Endothelial cell of umbilical vein (primary cell): ENCODE results near the gene RABEP2. TPM values are rescaled to one million over a fixed set of nuclear protein-coding genes. Genes with fewer than 3 reads are reported as not detected.
A peak's percentile ranks its signal among the peaks of the same experiment; 100 is the strongest.

Source experiments
- BruUV-seq: library from RNA; stranded (reverse); fragments of 400-500 nt; replicated peaks from 2 replicates; lab custom pipeline; 2021; lab: Mats Ljungman, UMichigan
- CTCF ChIA-PET: fragments of 300-600, 350-600 bp; sonication (Branson Sonifier 250); formaldehyde crosslinking; loops from one replicate; lab custom pipeline; 2021; ENCODE audit warnings: antibody characterized with exemption, inconsistent platforms; lab: Charles Lee
- POLR2A ChIA-PET: fragments of 300-600, 350-600 bp; sonication (Branson Sonifier 250); formaldehyde crosslinking; loops from one replicate; lab custom pipeline; 2021; ENCODE audit warnings: antibody characterized with exemption, inconsistent platforms; lab: Charles Lee
- DNase-seq: peaks from one replicate; pipeline ENCODE4 v3.0.0-alpha.2; 2011; ENCODE audit warnings: low read depth, low spot score
- FAIRE-seq: peaks from 2 replicates; lab custom pipeline; 2011; peaks lifted over from hg19 to GRCh38; lab: Jason Lieb, UNC
- H2AFZ ChIP-seq: 2 replicates; pipeline ENCODE4 v1.6.0; 2012; ENCODE audit warnings: low read depth, low read length, control low read depth, inconsistent platforms
- H3K27ac ChIP-seq: 2 replicates; pipeline ENCODE4 v1.5.1; 2011; ENCODE audit warnings: low read depth, mild to moderate bottlenecking, control low read depth, low read length, moderate library complexity; ENCODE audit not compliant: insufficient read depth
- H3K27me3 ChIP-seq, 2 experiments: 2 replicates each; pipeline versions ENCODE4 v1.6.0 to v1.6.1; 2011; ENCODE audit warnings: low read length in 2 of 2, mixed read lengths in 1 of 2; ENCODE audit not compliant: control insufficient read depth in 2 of 2, insufficient read depth in 2 of 2
- H3K36me3 ChIP-seq, 2 experiments: 2 replicates in 1 of 2; 3 replicates in 1 of 2; pipeline ENCODE4 v1.5.1; 2011; ENCODE audit warnings: low read length in 2 of 2, mild to moderate bottlenecking in 1 of 2, moderate library complexity in 1 of 2; ENCODE audit not compliant: control insufficient read depth in 2 of 2, insufficient read depth in 2 of 2; ENCODE audit errors: extremely low read depth in 1 of 2
- H3K4me1 ChIP-seq: 3 replicates; pipeline ENCODE4 v1.5.1; 2011; ENCODE audit warnings: mild to moderate bottlenecking, low read length; ENCODE audit not compliant: control insufficient read depth, insufficient read depth; ENCODE audit errors: extremely low read depth
- H3K4me2 ChIP-seq: 2 replicates; pipeline ENCODE4 v1.6.1; 2011; ENCODE audit warnings: low read length, control low read depth, mixed read lengths; ENCODE audit not compliant: insufficient read depth
- H3K4me3 ChIP-seq, 3 experiments: fragments of 200-600 bp in 1 of 3; sonication (generic), shearing (Covaris generic) in 1 of 3; replicated peaks in 1 of 3; 2 replicates each; pipeline ENCODE4 v1.5.1; 2011 to 2016; ENCODE audit warnings: control low read depth in 3 of 3, low read length in 3 of 3, mild to moderate bottlenecking in 2 of 3, inconsistent platforms in 1 of 3, low read depth in 1 of 3, moderate library complexity in 1 of 3; ENCODE audit not compliant: insufficient read depth in 1 of 3
- H3K79me2 ChIP-seq: 2 replicates; pipeline ENCODE4 v1.6.0; 2012; ENCODE audit warnings: low read length, inconsistent platforms; ENCODE audit not compliant: control insufficient read depth, insufficient read depth
- H3K9ac ChIP-seq: replicated peaks from 2 replicates; pipeline ENCODE3; 2011; ENCODE audit warnings: low read length, control low read depth; ENCODE audit not compliant: insufficient read depth; ENCODE audit errors: extremely low read depth
- H3K9me1 ChIP-seq: replicated peaks from 3 replicates; pipeline ENCODE4 v1.6.0; 2011; ENCODE audit warnings: mild to moderate bottlenecking, low read length; ENCODE audit not compliant: control insufficient read depth, insufficient read depth; ENCODE audit errors: extremely low read depth
- H3K9me3 ChIP-seq: replicated peaks from 2 replicates; pipeline ENCODE4 v1.5.1; 2012; ENCODE audit warnings: low read length, inconsistent platforms; ENCODE audit not compliant: control insufficient read depth, insufficient read depth
- H4K20me1 ChIP-seq: replicated peaks from 2 replicates; pipeline ENCODE3; 2011; ENCODE audit warnings: mild to moderate bottlenecking, low read length; ENCODE audit not compliant: control insufficient read depth, insufficient read depth; ENCODE audit errors: extremely low read depth
- CTCF ChIP-seq, 2 donors: IDR thresholded peaks; 1 replicate in 1 of 2; 2 replicates in 1 of 2; pipeline ENCODE4 v1.5.1; 2011; ENCODE audit warnings: low read length in 2 of 2, mild to moderate bottlenecking in 2 of 2, moderate library complexity in 2 of 2, control low read depth in 1 of 2, inconsistent platforms in 1 of 2, low read depth in 1 of 2; ENCODE audit not compliant: insufficient read depth in 1 of 2; ENCODE audit errors: extremely low read depth in 1 of 2
- MAX ChIP-seq: IDR thresholded peaks from 2 replicates; pipeline ENCODE4 v1.6.1; 2011; ENCODE audit not compliant: insufficient read depth, insufficient read length
- POLR2A ChIP-seq: IDR thresholded peaks from 2 replicates; pipeline ENCODE4 v1.6.1; 2012; ENCODE audit warnings: low read depth, mild to moderate bottlenecking, control low read depth, low read length
- POLR2AphosphoS5 ChIP-seq: IDR thresholded peaks from 2 replicates; pipeline ENCODE4 v1.6.1; 2012; ENCODE audit warnings: low read depth, mild to moderate bottlenecking, control low read depth, low read length, moderate library complexity; ENCODE audit not compliant: insufficient read depth
- dilution Hi-C: fragments of 300-500 bp; cut with MboI; formaldehyde crosslinking; loops from one replicate; pipeline ENCODE4 v1.15.0; 2019; ENCODE audit warnings: low sequenced_read_pairs; ENCODE audit not compliant: extremely low pct_ligation_motif_present
- intact Hi-C: fragments of 100-400 bp; cut with micrococcal nuclease; formaldehyde crosslinking; loops from one replicate; pipeline ENCODE4 v1.10.0; 2022
- polyA plus RNA-seq, 4 experiments: library from polyadenylated mRNA; depleted of rRNA in 3 of 4; stranded (reverse) in 3 of 4; unstranded in 1 of 4; fragments of >200 nt; gene quantifications; 2 replicates each; pipeline versions ENCODE4 v1.2.1 to v1.2.3, GENCODE V29; 2011 to 2012; ENCODE audit warnings: missing spikeins in 1 of 4
- total RNA-seq: library from RNA; stranded (reverse); gene quantifications from 2 replicates; pipeline ENCODE4 v1.2.3, GENCODE V29; 2021

The RABEP2 gene
- total and polyA plus RNA-seq, 2 donors (not counting 3 experiments of a cell fraction or from before 2014, with no cell fraction given), result 25.9 to 37.4 TPM

- peak in 1 of 2 donors; percentile 18 for TF ChIP-seq CTCF (IDR thresholded peaks at IDR 0.05; ENCODE audit: extremely low read depth in 1 of 2, insufficient read depth in 1 of 2, low read depth in 1 of 2, low read length in 2 of 2)
- peak; percentile 77 for TF ChIP-seq POLR2AphosphoS5
- TF ChIP-seq POLR2A, result peak; percentile 81
- TF ChIP-seq MAX, result no peak
- peak; percentile 93 for FAIRE-seq
- ChIA-PET CTCF (interaction anchor here (0.8 to 2.5 kb wide), 2 partner anchors 10 to 65 kb away, joined by 3 to 16 read pairs; no protein-coding TSS in a partner anchor), POLR2A (interaction anchor here (1.0 kb wide), 1 partner anchor 19 kb away, joined by 4 read pairs; no protein-coding TSS in a partner anchor)
- Histone ChIP-seq H3K4me2 (peak overlapping the region; percentile 80), H3K27me3 (no peaks in the 10 kb centered on the region), H3K36me3 (no peaks in the 10 kb centered on the region), H3K9me3 (no peaks in the 10 kb centered on the region), H3K9me1 (no peaks in the 10 kb centered on the region), H3K4me1 (peaks cover 12% of the 10 kb centered on the region), H2AFZ (peak overlapping the region; percentile 93), H3K9ac (peak overlapping the region; percentile 59), H3K27ac (no peak overlapping the region), H3K79me2 (no peaks in the 10 kb centered on the region), H4K20me1 (no peaks in the 10 kb centered on the region), H3K4me3 (peak overlapping the region; percentile 45 to 82 (median 80))
- intact Hi-C loops (no loop called here), dilution Hi-C loops (no loop called here)
- no TSS peak for BruUV-seq
- peak; percentile 83 for DNase-seq
Observed at GRCh38 chr16:28879841-28880588, 45.0 kb downstream of the RABEP2 start.
